NB4 (cell line): ENCODE measurements around the gene NRXN3.
A peak's percentile ranks its signal among the peaks of the same experiment; 100 is the strongest.

Experiments used
- DNase-seq: peaks from one replicate; pipeline ENCODE4 v3.0.0; 2010; ENCODE audit warnings: low read depth
- H3K4me3 ChIP-seq: one replicate; pipeline ENCODE4 v1.5.1; 2011; ENCODE audit warnings: mild to moderate bottlenecking, low read depth, low read length, moderate library complexity
- CTCF ChIP-seq: IDR thresholded peaks from one replicate; pipeline ENCODE4 v1.5.1; 2012; ENCODE audit warnings: low read depth, low read length
- MAX ChIP-seq: IDR thresholded peaks from 2 replicates; pipeline ENCODE4 v1.6.1; 2011; ENCODE audit warnings: low read depth, low read length
- MYC ChIP-seq: IDR thresholded peaks from 2 replicates; pipeline ENCODE4 v1.6.1; 2011; ENCODE audit warnings: low read depth, low read length
- POLR2A ChIP-seq: IDR thresholded peaks from 2 replicates; pipeline ENCODE4 v1.6.1; 2011; ENCODE audit warnings: mild to moderate bottlenecking; ENCODE audit not compliant: insufficient read length; ENCODE audit errors: extremely low read depth

Gene NRXN3

GRCh38 chr14:78933948-78934524 is 763.9 kb downstream of the NRXN3 start:
- peak; percentile 31 for DNase-seq
- TF ChIP-seq CTCF, result peak; percentile 23
- TF ChIP-seq POLR2A, result no peak

GRCh38 chr14:78946949-78947348 is 776.8 kb downstream of the NRXN3 start:
- no peak overlapping the region for H3K4me3 ChIP-seq
- DNase-seq, result no peak
- TF ChIP-seq MYC (no peak), POLR2A (no peak), CTCF (no peak), MAX (no peak)

More at GRCh38 chr14:78933948-78934524, 763.9 kb downstream of the NRXN3 start:
- H3K4me3 ChIP-seq, result no peak overlapping the region

GRCh38 chr14:78947681-78948080 is 777.5 kb downstream of the NRXN3 start:
- TF ChIP-seq POLR2A, result no peak
- no peak for TF ChIP-seq CTCF
- TF ChIP-seq MYC, result no peak
- no peak for TF ChIP-seq MAX
- H3K4me3 ChIP-seq, result no peak overlapping the region
- no peak for DNase-seq

GRCh38 chr14:78950649-78951048 is 780.5 kb downstream of the NRXN3 start:
- TF ChIP-seq POLR2A (no peak), MYC (no peak), CTCF (no peak), MAX (no peak)
- H3K4me3 ChIP-seq, result no peak overlapping the region
- no peak for DNase-seq

GRCh38 chr14:78951602-78952001 is 781.4 kb downstream of the NRXN3 start:
- TF ChIP-seq MYC (no peak), POLR2A (no peak), CTCF (no peak), MAX (no peak)
- DNase-seq, result no peak
- H3K4me3 ChIP-seq, result no peak overlapping the region

- TF ChIP-seq CTCF, result peak; percentile 82
- no peak for TF ChIP-seq POLR2A
- TF ChIP-seq MAX, result no peak
- no peak for TF ChIP-seq MYC
- peak; percentile 59 for DNase-seq
- H3K4me3 ChIP-seq, result no peak overlapping the region
These were observed 789.6 kb downstream of the NRXN3 start for GRCh38 chr14:78959674-78960264.
